H9 (cell line): ENCODE data around the gene SLC25A46. TPM values are rescaled to one million over a fixed set of nuclear protein-coding genes. Genes with fewer than 3 reads are reported as not detected.

Source experiments
- DNase-seq: peaks from one replicate; pipeline ENCODE4 v3.0.0-alpha.2; 2017
- H2AFZ ChIP-seq: one replicate; pipeline ENCODE4 v1.6.1; 2013; ENCODE audit warnings: mild to moderate bottlenecking, low read length, control low read depth, moderate library complexity
- H2AK5ac ChIP-seq: 2 replicates; pipeline ENCODE4 v1.6.1; 2013; ENCODE audit warnings: low read length, control low read depth, mixed read lengths; ENCODE audit not compliant: insufficient read length
- H2BK120ac ChIP-seq: one replicate; pipeline ENCODE4 v1.6.1; 2013; ENCODE audit warnings: low read depth, mild to moderate bottlenecking, low read length, control low read depth, inconsistent platforms; ENCODE audit not compliant: poor library complexity, severe bottlenecking
- H2BK12ac ChIP-seq: 2 replicates; pipeline ENCODE4 v1.6.1; 2013; ENCODE audit warnings: low read length, control low read depth, mixed read lengths, low read depth; ENCODE audit not compliant: insufficient read length
- H2BK15ac ChIP-seq: 2 replicates; pipeline ENCODE4 v1.6.1; 2013; ENCODE audit warnings: low read depth, low read length, control low read depth
- H2BK20ac ChIP-seq: one replicate; pipeline ENCODE4 v1.6.1; 2013; ENCODE audit warnings: low read depth, mild to moderate bottlenecking, low read length, control low read depth, inconsistent platforms; ENCODE audit not compliant: poor library complexity, severe bottlenecking
- H2BK5ac ChIP-seq: 2 replicates; pipeline ENCODE4 v1.6.1; 2013; ENCODE audit warnings: low read length, control low read depth, mixed read lengths; ENCODE audit not compliant: insufficient read length
- H3K14ac ChIP-seq: 2 replicates; pipeline ENCODE4 v1.6.1; 2013; ENCODE audit warnings: low read length, control low read depth; ENCODE audit not compliant: insufficient read depth
- H3K18ac ChIP-seq: 2 replicates; pipeline ENCODE4 v1.6.1; 2013; ENCODE audit warnings: low read depth, mild to moderate bottlenecking, mixed read lengths, low read length, control low read depth; ENCODE audit not compliant: insufficient read length
- H3K23ac ChIP-seq: 2 replicates; pipeline ENCODE4 v1.6.1; 2013; ENCODE audit warnings: low read length, control low read depth, mixed read lengths, low read depth; ENCODE audit not compliant: insufficient read length
- H3K23me2 ChIP-seq: 2 replicates; pipeline ENCODE4 v1.6.1; 2013; ENCODE audit warnings: low read depth, mild to moderate bottlenecking, mixed read lengths, low read length, control low read depth; ENCODE audit not compliant: insufficient read length, poor library complexity, severe bottlenecking
- H3K27ac ChIP-seq: 2 replicates; pipeline ENCODE4 v1.5.1; 2013; ENCODE audit warnings: low read length, control low read depth, mixed read lengths, low read depth; ENCODE audit not compliant: insufficient read length
- H3K27me3 ChIP-seq: 2 replicates; pipeline ENCODE4 v1.6.1; 2013; ENCODE audit warnings: low read length, control low read depth, inconsistent platforms; ENCODE audit not compliant: insufficient read depth
- H3K4ac ChIP-seq: 2 replicates; pipeline ENCODE4 v1.6.1; 2013; ENCODE audit warnings: low read depth, mild to moderate bottlenecking, control low read depth, inconsistent platforms, low read length, moderate library complexity
- H3K4me1 ChIP-seq: 2 replicates; pipeline ENCODE4 v1.6.1; 2013; ENCODE audit warnings: low read length, control low read depth, inconsistent platforms; ENCODE audit not compliant: insufficient read depth
- H3K4me2 ChIP-seq: 2 replicates; pipeline ENCODE4 v1.6.1; 2013; ENCODE audit warnings: low read length, control low read depth, mixed read lengths; ENCODE audit not compliant: insufficient read length, insufficient read depth
- H3K56ac ChIP-seq: 2 replicates; pipeline ENCODE4 v1.6.1; 2013; ENCODE audit warnings: low read depth, mild to moderate bottlenecking, mixed read lengths, low read length, control low read depth; ENCODE audit not compliant: insufficient read length
- H3K79me1 ChIP-seq: 2 replicates; pipeline ENCODE4 v1.6.1; 2013; ENCODE audit warnings: low read depth, mild to moderate bottlenecking, moderate library complexity, low read length, control low read depth, inconsistent platforms; ENCODE audit not compliant: insufficient read depth, poor library complexity, severe bottlenecking
- H3K79me2 ChIP-seq: 2 replicates; pipeline ENCODE4 v1.6.1; 2013; ENCODE audit warnings: low read length, control low read depth, inconsistent platforms; ENCODE audit not compliant: insufficient read depth
- H3K9ac ChIP-seq: 2 replicates; pipeline ENCODE4 v1.6.1; 2013; ENCODE audit warnings: low read length, control low read depth, mixed read lengths; ENCODE audit not compliant: insufficient read length; ENCODE audit errors: extremely low read depth
- H3K9me3 ChIP-seq: one replicate; pipeline ENCODE4 v1.6.1; 2013; ENCODE audit warnings: low read depth, low read length, inconsistent platforms; ENCODE audit not compliant: control insufficient read depth
- H3T11ph ChIP-seq: one replicate; pipeline ENCODE4 v1.6.1; 2013; ENCODE audit warnings: mild to moderate bottlenecking, low read length, control low read depth, inconsistent platforms
- H4K20me1 ChIP-seq: one replicate; pipeline ENCODE4 v1.6.1; 2013; ENCODE audit not compliant: control insufficient read depth, insufficient read length, insufficient read depth
- H4K5ac ChIP-seq: 2 replicates; pipeline ENCODE4 v1.6.1; 2013; ENCODE audit warnings: low read depth, mild to moderate bottlenecking, mixed read lengths, low read length, control low read depth; ENCODE audit not compliant: insufficient read length
- H4K8ac ChIP-seq: replicated peaks from 2 replicates; pipeline ENCODE4 v1.6.1; 2013; ENCODE audit warnings: low read length, control low read depth, mixed read lengths, low read depth; ENCODE audit not compliant: insufficient read length
- H4K91ac ChIP-seq: 2 replicates; pipeline ENCODE4 v1.6.1; 2013; ENCODE audit warnings: low read depth, mild to moderate bottlenecking, moderate library complexity, mixed read lengths, low read length, control low read depth; ENCODE audit not compliant: insufficient read length
- H3K27ac Mint-ChIP-seq, 3 experiments: 2 replicates in 2 of 3; 3 replicates in 1 of 3; pipeline ENCODE4 v1.8.0; 2020 to 2021; ENCODE audit warnings: mixed read lengths in 3 of 3, mild to moderate bottlenecking in 1 of 3, moderate library complexity in 1 of 3
- H3K27me3 Mint-ChIP-seq: 2 replicates; pipeline ENCODE4 v1.8.0; 2021; ENCODE audit warnings: low read depth, mild to moderate bottlenecking, moderate library complexity, mixed read lengths
- H3K36me3 Mint-ChIP-seq, 3 experiments: 2 replicates in 2 of 3; 3 replicates in 1 of 3; pipeline ENCODE4 v1.8.0; 2020 to 2021; ENCODE audit warnings: low read depth in 3 of 3, mixed read lengths in 3 of 3; ENCODE audit not compliant: insufficient read depth in 1 of 3
- H3K4me1 Mint-ChIP-seq, 2 experiments: 2 replicates each; pipeline ENCODE4 v1.8.0; 2020; ENCODE audit warnings: mixed read lengths in 2 of 2
- H3K4me3 Mint-ChIP-seq, 2 experiments: 2 replicates in 1 of 2; 3 replicates in 1 of 2; pipeline ENCODE4 v1.8.0; 2020 to 2021; ENCODE audit warnings: mild to moderate bottlenecking in 2 of 2, mixed read lengths in 2 of 2, moderate library complexity in 1 of 2
- H3K9me3 Mint-ChIP-seq, 2 experiments: 2 replicates in 1 of 2; 3 replicates in 1 of 2; pipeline ENCODE4 v1.8.0; 2020; ENCODE audit warnings: mild to moderate bottlenecking in 2 of 2, mixed read lengths in 2 of 2, moderate library complexity in 1 of 2
- CTCF ChIP-seq: fragments of 200-600 bp; sonication (generic); conservative IDR thresholded peaks from 3 replicates; pipeline ENCODE4 v1.8.0; 2021; ENCODE audit warnings: antibody characterized with exemption, mild to moderate bottlenecking
- WGBS: extraction: QIAGEN DNeasy Blood & Tissue Kit; methylation state at CpG from one replicate; pipeline ENCODE4 v1.1.7; 2013; ENCODE audit warnings: missing lambda C conversion rate, low lambda C conversion rate, mixed read lengths; ENCODE audit not compliant: insufficient read length; ENCODE audit errors: extremely low coverage; 5-methylcytosine and 5-hydroxymethylcytosine counted together
- total RNA-seq: library from RNA; stranded (reverse); gene quantifications from 2 replicates; pipeline ENCODE4 v1.2.1, GENCODE V29; 2021

SLC25A46 gene
- total RNA-seq, 1 experiment from 2014 or later = 26.0 TPM

- H2BK12ac ChIP-seq = no peak overlapping the region
- Mint-ChIP-seq H3K36me3 (no peaks in the 10 kb centered on the region), H3K4me1 (no peaks in the 10 kb centered on the region), H3K9me3 (no peaks in the 10 kb centered on the region), H3K27ac (no peak overlapping the region), H3K27me3 (no peaks in the 10 kb centered on the region), H3K4me3 (no peak overlapping the region)
- no peak overlapping the region for H3K23ac ChIP-seq
- H2AFZ ChIP-seq = no peak overlapping the region
- H3K18ac ChIP-seq = no peak overlapping the region
- no peak overlapping the region for H2BK15ac ChIP-seq
- H2BK20ac ChIP-seq = no peak overlapping the region
- H3K4me1 ChIP-seq = no peaks in the 10 kb centered on the region
- no peak overlapping the region for H3K14ac ChIP-seq
- H2AK5ac ChIP-seq = no peak overlapping the region
- H3K79me1 ChIP-seq = no peaks in the 10 kb centered on the region
- no peak overlapping the region for H2BK5ac ChIP-seq
- no peak for DNase-seq
- no peak overlapping the region for H2BK120ac ChIP-seq
- H3K79me2 ChIP-seq = no peaks in the 10 kb centered on the region
- no peaks in the 10 kb centered on the region for H3K27me3 ChIP-seq
- no peak overlapping the region for H3T11ph ChIP-seq
- no peaks in the 10 kb centered on the region for H3K9me3 ChIP-seq
- H3K4ac ChIP-seq = no peak overlapping the region
- H3K23me2 ChIP-seq = no peaks in the 10 kb centered on the region
- H3K56ac ChIP-seq = no peak overlapping the region
- no peak overlapping the region for H3K27ac ChIP-seq
- H3K9ac ChIP-seq = no peak overlapping the region
- H3K4me2 ChIP-seq = no peak overlapping the region
- H4K91ac ChIP-seq = no peak overlapping the region
- WGBS = no CpG with 5 or more reads among the region's 1 CpG
- H4K5ac ChIP-seq = no peak overlapping the region
- H4K8ac ChIP-seq = no peak overlapping the region
- TF ChIP-seq CTCF = no peak
- no peaks in the 10 kb centered on the region for H4K20me1 ChIP-seq
Observed at GRCh38 chr5:110702300-110702699, 36.5 kb upstream of the SLC25A46 start.
